Activated gamma-delta T cell treated with anti-CD3 and anti-CD28 coated beads, Interleukin-2, amount 50 U/mL, for 16 hours (primary cell): Measurements from ENCODE around the gene PIK3R6.
"Not testable (repeated sequence)": the region's sequence is repeated elsewhere in the genome, so short reads cannot be mapped to it uniquely, and the experiment has no call there.

Source experiments
- DNase-seq: peaks from one replicate; pipeline ENCODE4 v3.0.0-alpha.2; 2020; ENCODE audit warnings: low read depth

The PIK3R6 gene

DNA sequence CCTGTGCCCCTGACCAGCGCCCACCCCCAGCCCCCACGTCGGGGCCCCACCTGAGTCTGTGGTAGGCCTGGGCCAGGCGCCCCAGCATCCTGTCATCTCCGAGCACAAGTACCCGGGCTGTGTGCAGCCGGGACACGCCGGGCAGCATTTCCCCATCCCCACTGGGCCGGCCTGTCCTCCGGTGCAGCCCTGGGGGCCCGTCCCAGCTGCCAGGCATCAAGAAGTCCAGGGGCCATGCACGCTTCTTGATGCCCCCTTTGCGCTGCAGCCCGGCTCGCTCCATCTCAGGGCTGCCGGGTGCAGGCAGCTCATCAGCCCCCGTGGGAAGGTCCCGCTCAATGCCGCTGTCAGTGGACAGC, 39.0 kb downstream of the PIK3R6 start:
- no peak for DNase-seq

DNA sequence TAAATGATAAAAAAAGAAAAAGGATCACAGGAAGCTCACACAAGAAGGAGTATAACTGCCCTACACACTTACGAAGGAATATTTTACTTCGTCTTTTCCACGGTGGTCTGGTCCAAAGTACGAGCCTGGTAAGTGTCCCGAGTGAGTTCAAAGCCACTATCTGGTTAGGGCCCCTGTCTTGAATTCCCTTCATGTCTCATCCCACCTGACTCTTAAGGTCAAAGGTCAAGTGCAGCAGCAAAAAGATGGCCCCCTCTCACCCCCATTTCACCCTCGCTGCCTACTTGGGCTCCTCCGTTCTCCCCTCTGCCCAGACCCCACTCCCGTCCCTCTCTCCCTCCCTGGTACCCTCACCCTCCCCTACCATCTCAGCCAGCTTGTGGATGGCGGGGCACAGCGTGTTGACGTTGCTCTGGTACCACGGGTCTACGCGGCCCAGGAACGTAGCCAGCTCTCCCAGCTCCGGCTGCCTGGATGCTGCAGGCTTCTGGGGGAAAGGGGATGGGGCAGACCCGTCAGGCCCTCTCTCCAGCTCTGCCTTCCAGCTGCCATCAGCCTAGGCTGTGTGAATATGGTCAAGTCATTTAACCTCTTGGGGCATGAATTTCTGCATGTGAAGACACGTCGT, 40.6 kb downstream of the PIK3R6 start:
- DNase-seq = no peak

DNA sequence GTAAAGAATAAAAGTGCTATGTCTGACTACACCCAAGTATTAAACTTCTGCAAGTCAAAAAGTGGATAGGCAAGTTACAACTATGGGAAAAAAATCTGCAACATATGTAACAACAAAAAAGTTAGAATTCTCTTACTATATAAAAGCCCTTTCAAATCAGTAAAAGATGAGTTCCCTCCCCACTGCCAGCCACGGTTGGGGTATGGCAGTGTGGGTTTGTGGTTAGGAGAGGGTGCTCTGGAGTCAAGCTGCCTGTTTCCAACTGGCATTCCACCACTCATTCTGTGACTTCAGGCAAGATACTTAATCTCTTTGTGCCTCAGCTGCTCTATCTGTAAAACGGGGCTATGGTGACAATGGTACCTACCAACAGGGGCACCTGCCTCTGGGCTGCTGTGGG, 41.7 kb downstream of the PIK3R6 start:
- no peak for DNase-seq

DNA sequence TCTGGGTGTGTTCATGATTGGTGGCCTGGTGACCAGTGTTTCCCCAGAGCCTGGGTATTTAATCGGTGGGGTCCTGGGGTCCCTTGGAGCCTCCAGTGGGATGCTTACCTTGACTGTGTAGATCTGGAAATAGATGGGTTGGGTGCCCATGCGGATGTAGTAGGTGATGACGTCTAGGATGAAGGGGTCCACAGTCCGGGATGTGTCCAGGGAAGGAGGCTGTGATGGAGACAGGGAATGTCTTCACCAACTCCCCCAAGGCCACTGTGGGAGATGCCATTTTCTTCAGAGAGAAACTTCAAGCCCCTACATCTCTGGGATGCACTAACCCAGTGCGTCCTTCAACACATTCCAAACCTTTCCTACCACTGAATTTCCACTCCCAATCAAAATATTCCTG, 44.2 kb downstream of the PIK3R6 start:
- DNase-seq = no peak

DNA sequence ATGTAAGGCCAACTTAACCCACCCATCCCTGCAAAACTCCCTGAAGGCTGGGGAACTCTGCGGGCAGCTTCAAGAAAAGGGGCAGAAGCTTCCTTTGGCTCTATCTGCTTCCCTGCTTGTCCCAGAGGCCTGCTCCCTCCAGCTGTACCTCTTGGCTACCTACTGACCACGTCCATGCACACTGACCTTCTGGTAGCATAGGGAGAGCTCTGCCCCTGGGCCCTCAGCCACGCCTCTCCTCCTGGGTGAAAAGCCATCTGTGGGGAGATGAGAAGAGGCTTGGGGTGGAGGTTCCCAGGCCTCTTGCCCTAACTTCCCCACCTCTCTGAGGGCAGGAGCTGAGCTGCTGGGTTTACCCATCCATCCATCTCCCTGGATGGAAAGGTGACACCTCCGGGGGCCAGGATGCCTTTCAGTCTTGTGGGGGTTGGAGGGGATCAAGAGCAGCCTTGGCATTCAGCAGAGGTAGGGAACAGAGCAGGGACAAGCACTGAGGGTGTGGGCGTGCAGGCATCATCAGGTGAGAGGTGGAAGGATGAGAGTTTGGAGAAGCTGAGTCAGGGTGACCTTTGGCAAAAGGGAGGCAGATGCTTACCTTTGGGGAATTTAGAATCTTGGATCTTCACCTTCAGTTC, 45.0 kb downstream of the PIK3R6 start:
- no peak for DNase-seq

DNA sequence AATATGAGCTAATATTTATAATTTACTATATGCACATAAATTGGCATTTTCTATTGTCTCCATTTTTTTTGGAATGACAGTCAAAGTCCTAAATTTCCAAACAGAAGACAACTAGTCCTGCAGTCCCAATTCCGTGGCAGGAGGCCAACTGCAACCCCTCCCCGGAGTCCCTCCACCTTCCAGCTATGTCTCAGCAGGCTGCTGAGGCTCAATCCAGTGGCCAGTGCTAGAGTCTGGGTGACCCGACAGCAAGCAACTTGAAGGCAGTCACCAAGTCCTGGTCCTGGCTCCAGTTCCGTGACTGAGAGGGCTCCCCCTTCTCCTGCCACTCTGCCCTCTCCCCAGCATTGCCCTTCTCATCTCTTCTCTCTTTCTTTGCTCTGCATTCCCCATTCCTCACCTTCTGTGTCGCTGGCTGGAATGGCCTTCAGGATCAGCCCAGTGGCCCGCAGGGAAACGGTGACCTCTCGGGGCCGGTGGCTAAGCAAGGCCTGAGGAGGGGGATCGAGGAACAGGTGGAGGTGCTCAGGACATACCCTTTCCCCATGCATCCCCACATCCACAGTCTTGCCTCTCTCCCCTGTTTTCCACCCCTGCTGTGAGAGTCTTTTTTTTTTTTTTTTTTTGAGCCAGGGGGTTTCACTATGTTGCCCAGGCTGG, 45.9 kb downstream of the PIK3R6 start:
- no peak for DNase-seq

DNA sequence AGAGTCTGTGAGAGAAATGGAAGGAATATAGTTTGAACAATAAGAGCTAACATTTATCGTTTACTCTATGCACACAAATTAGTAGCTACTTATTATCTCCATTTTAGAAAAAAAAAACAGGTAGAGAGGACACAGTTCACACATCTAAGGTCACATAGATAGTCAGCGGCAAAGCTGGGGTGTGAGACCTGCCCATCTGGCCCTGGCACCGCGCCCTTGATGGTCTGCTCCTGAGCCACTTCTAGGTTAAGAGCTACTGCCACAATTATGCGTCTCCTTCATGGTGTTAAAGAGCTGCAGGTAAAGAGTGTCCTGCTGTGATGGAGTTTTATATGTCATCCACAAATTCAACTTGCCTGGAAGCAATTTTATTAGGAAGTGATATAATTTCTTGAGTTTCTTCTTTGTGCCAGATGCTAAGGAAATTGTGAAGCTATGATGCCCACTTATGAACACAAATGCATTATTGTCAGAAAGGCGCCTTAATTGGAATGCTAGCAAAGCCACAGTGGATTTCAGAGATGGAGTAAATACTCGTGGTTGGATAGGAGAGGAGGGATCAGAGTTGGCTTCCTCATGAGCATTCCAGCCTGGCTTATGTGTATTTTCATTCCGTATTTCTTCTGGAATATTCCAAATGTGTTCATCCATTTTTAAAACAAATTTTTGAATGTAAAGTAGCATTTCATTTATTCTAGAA, 47.0 kb downstream of the PIK3R6 start:
- DNase-seq = no peak

DNA sequence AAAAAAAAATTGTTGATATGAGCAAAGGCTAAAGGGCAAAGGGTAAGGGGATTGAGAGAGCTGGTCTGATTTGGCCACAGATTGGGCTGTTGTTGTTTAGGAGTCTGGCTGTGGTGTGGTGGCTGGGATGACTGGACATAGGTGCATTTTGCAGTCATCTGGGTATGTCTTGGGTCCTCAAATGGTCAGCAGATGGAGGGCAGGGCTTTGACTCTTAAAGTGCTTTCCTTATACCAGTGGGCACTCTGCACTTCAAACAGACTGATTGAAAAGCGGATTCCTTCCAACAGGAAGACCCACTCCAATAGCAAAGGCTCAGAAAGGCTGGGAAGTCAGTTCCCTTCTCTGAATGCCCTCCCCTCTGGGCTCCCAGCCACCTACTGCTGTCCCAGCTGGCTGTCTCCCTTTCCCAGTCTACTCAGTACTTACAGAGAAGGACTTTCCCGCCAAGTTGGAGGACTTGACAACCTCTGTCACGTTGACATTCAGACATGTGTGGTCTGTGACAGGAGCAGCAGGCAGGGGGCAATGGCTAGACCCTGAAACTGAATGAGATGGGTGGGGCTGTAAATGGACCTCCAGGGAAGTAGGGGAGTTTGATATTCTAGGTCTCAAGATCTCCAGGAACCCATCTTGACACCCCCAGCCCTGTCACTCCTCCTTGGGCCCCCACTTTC, 48.7 kb downstream of the PIK3R6 start:
- DNase-seq = no peak

DNA sequence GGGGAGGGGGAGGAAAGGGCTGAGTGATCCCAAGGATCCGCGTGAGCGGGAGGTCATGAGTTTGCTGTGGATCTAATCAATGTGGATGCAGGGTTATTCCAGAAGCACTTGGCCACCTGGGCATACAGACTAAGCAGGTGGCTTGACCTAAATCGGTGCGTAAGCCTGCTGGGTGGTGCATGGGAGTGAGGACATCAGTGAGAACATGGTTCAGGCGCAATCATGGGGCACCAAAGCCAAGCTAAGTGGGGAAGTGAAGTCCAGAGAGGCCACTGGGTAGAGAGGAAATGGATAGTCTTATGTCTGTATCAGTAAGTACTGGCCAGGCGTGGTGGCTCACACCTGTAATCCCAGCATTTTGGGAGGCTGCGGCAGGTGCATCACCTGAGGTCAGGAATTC, 49.4 kb downstream of the PIK3R6 start:
- no peak for DNase-seq

DNA sequence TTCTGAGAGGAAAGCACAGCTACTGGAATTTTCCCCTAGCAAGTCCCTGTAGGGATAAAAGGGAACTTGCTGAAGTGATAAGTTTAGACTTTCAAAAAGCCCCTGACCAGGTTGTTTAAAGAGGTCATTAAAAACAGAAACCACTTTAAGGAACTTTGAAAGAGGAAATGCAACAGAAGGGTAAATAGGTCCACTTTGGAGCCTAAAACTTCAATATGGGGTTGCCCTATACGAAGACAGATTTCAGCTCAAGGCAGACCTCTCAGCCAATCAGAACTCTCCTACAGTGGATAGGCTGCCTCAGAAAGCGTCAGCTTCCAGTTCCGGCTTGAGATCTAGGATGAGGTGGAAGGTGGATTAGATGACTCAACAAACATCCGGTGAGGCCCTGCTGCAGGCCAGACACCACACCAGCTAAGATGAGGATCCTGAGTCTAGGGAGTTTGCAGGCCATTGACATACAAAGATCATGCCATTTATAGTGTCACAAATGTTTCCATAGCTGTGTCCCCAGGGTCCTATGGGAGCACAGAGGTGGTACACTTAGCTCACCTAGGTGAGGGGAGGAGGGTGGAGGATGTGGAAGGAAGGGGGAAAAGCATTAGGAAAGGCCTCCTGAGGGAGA, 60.4 kb downstream of the PIK3R6 start:
- no peak for DNase-seq

DNA sequence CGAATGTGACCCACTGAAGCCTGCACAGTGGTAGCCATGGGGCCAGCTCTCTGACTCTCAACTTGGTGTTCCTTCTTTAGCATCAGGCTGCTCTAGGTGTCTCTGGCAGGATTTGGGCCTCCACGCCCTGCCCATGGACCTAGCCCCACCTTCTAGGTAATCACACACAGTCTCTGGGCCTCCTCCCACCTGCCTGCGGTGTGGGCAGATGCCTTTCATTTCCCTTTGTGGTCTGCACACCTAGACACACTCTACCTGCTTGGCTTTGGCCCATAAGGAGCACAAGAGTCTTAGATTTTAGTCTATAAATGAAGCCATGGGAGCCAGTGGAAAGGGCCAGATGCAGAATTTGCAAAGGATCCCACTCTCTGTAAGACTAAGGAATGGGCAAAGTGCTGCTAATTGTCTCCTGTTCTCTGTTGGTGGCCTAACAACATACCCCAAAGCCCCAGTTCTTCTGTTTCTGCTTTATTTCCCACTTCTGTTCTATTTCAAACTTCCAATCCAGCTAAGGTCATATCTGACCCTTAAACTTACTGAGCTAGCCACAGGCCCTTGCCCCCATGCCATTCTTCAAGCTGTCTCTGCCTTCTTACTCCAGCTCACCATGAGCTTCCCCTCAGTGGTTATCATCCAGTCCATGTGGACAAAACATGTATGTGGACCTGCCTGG, 61.1 kb downstream of the PIK3R6 start:
- no peak for DNase-seq

DNA sequence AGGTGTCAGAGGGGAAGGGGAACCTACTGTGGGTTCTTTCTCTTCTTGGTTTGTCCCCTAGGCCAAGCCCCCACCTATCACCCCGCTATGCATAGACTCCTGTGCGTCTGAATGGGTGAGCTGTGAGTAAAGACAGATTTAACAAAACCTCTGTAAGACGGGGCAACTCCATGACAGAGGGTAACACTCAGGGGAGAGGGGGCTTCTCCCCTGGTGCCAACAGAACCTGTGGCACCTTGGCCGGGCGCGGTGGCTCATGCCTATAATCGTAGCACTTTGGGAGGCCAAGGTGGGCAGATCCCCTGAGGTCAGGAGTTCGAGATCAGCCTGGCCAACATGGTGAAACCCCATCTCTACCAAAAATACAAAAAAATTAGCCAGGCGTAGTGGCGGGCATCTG, 62.1 kb downstream of the PIK3R6 start:
- DNase-seq = not testable (repeated sequence)

DNA sequence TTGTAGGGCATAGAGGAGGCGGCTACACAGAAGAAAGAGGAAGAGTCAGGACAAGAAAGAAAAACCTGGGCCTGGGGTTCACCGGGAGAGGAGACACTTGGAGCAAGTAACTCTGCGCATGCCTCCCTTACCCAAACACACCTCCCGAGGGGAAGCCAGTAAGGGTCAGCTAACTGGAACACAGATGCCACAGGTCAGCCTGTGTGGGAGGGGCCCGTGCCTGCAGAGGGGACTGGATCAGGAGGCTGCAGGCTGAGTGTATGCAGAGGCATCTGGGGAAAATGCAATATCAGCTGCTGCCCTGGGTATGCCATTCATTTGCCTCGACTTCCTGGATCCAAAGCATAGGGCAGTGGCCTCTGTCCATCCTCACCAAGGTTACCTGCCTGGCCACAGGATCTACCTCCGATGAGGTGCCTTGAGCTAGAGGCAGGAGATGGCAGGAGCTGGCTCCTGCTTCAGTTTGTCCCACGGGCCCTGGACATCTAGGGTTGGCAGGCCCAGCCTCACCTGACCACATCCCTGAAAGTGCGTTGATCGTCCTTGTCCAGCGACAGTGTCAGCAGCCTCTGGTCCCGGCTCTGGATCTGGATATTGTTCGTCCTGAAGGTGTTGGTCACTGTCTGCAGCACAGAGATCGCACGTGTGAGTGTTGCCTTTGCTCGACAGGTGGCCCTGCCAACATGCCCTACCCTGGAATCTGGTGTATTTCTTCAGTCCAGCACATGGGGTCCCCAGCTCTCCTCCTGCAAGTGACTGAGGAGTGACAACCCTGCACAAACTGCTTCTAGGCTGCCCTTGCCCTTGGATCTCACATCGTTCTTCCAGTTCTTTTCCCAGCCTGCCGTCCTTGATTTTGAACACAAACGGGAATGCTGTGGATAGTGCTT, 63.7 kb downstream of the PIK3R6 start:
- DNase-seq = no peak

DNA sequence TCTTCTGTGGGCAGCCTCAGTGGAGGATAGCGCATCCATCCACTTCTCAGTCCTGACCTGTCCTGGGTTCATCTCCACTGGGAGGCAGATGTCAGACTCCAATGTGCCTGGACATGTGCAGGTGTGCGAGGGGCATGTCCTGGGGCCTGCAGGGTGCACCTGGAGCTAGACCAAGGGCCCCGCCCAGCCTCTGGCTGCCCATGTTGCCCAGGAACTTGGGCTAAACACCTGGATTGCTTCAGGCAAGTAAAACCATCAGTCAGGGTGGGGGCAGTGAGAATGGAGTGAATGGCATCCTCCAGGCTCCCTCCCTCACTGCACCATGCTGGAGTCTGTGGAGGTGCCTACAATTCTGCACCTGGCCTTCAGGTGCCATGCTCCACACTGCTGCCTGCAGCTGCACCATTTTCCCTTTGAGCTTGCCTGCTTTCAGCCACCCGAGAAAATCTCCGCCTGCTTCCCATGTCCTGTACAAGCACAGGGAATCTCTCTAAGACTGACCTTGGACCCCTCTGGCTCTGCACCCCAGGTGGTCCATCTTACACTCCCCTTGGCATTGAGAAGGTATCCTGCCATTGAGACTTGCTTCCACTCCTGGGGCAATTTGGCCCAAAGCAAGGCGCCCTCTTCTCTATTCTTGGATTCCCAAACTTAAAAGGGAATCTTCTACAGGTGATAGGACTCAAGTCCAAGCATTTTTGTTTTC, 66.2 kb downstream of the PIK3R6 start:
- no peak for DNase-seq

DNA sequence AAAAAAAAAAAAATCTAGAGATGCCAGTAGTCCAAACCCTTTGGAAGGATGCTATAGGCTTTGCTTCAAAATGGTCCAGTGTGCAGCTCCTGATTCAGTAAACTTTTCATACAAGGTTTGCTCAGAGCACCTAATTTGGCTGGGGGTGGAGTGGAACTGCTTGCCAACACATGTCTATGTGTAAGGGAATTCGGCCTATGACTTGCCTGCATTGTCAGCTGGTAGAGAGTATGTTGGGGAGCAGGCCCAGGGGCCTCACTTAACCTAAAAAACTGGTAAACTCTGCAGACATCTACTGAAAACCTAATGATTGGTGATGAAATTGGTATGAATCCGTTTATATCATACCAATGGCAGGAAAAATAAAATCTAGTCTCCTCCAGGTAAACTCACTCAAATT, 66.8 kb downstream of the PIK3R6 start:
- no peak for DNase-seq

DNA sequence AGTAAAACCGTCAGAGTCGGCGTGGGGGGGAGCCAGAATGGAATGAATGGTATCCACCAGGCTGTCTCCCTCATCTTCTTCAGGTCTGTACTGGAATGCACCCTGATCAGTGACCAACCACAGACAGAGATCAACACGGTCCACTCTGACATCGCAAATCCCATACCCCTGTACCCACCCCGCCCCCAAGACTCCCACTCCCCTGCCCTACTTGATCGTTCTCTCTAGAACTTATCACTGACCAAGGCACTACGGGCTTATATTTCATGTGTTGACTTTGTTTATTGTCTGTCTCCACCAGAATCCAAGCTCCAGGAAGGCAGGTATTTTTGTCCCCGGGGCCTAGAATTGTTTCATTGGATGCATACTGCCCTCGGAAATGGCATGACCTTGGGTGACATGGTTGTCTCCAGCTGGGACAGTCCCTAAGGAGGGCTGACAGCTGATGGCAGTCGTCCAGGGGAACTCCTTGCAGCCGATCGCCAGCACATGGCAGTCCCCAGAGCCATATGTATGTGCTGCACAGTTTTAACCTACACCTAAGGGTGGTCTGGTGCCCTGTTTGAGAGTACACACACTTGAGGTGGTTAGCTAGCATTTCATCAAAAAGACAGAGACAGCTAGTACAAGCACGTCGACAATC, 67.8 kb downstream of the PIK3R6 start:
- no peak for DNase-seq

DNA sequence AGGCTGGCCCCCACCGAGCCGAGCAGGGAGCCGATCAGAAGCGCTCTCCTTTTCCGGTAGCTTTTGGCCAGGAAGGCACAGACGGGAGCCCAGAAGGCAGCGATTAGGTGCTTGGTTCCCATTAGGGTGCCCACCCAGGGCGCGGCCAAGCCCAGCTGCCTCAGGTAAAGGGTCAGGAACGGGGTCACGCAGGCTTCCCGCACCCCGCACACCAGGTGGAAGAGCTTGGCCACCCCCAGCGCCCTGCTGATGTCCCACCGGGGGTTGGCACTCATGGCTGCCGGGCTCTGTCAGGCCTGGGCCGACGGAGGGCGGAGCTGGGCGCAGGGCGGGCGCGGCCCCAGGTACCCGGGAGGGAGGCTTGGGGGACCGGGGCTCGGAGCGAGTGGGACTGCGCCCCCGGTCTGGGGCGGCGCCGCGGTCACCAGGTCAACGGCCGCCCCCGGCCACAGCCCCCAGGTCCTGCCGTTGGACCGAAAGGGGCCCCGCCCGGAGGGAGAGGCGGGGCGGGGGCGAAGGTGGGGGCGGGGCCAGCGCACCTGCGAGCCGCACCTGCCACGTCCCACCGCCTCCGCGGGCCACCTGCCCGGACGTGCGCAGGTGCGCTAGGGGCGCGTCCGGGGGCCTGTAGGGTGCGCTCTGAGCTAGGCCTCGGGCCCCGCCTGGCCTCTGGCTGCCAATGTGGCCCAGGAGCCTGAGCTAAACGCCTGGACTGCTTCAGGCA, 68.5 kb downstream of the PIK3R6 start, which contains the start of gene MFSD6L:
TSS of gene MFSD6L (minus strand) at position 520 of the 724 bp plus-strand sequence. CDS start at position 275, 245 bp downstream.
- DNase-seq = no peak

DNA sequence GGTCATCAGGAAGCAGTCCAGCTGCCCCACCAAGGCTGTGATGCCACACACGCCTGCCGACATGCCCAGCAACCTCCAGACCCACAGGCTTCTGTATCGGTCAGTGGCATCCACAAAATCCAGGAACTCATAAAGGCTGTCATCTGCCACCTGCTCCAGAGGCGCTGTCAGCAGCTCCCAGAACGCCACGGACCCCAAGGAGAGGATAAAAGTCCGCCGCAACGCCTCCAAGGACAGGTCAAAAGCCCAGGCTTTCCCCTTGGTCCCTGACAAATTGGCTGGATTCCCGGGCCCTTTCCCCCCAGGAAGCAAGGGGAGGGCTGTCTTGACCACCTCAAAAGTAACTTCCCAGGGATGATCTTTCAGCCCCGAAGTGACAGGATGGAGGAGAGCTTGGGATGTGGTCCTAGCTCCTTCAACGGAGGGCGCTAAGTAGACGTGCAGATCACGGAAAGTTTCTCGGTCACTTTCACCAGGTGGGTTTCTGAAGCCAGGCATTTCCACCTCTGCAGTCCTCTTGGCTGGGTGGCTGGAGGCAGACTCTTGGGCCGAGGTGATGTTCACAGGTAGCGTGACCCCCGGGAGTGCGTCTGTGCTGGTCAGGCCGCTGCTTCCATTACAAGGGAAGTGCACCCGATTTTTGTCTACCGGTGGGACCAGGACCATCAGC, 69.2 kb downstream of the PIK3R6 start:
- DNase-seq = no peak
